ENCODE data around the gene RGS17.
A peak's percentile ranks its signal among the peaks of the same experiment; 100 is the strongest.

The RGS17 gene

DNA sequence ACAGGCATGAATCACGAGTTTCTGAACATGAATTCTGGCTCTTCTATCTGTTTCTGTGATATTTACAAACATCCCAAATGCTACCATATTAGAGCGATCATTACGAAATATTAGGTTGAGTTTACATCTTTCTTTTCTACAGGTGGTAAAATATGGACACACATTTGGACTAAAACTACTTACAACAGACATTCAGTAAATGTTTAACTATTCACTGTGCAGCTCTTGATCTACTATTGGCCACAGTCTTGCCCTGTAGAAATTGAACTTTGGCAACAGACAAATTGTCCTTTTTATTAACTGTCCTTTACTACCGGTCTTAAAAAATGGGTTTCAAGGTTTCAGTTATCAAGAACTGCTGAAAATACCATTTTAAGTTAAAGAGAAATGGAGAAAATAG lies 102.1 kb downstream of the RGS17 start:
- DNase-seq (ENCODE audit: low read depth in 2 of 2): no peak
- TF ChIP-seq CTCF (IDR thresholded peaks at IDR 0.05; ENCODE audit: low read depth, low read length): no peak
- H3K4me3 ChIP-seq (replicated peaks in 1 of 2; ENCODE audit: low read depth in 2 of 2, low read length in 2 of 2): no peak overlapping the region

DNA sequence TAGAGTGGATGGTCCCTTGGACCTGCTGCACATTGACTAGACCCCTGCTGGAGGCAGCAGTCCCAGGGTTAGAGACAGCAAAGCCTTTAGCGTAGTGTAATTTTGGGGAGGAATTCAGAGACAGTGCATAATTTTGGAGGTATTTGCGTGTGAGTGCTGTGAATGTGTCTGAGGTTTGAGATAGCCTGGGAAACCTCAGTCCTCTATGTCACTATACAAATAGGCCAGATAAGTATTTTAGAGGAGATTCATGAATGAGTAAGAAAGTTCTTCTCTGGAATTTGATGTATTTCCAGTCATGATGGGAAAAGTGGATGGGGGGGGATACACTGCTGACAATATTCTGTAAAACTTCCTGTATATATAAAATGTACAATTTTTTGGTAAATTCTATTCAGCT lies 102.8 kb downstream of the RGS17 start:
- TF ChIP-seq CTCF (IDR thresholded peaks at IDR 0.05; ENCODE audit: low read depth, low read length): no peak
- DNase-seq (ENCODE audit: low read depth in 2 of 2): peak in 1 of 2 donors; percentile 61
- H3K4me3 ChIP-seq (replicated peaks in 1 of 2; ENCODE audit: low read depth in 2 of 2, low read length in 2 of 2): no peak overlapping the region

- DNase-seq (ENCODE audit: low read depth in 2 of 2): no peak
- no peak overlapping the region for H3K4me3 ChIP-seq (replicated peaks in 1 of 2; ENCODE audit: low read depth in 2 of 2, low read length in 2 of 2)
- TF ChIP-seq CTCF (IDR thresholded peaks at IDR 0.05; ENCODE audit: low read depth, low read length): no peak
These were observed 103.6 kb downstream of the RGS17 start for GRCh38 chr6:153027480-153027879.

- H3K4me3 ChIP-seq (replicated peaks in 1 of 2; ENCODE audit: low read depth in 2 of 2, low read length in 2 of 2): no peak overlapping the region
- DNase-seq (ENCODE audit: low read depth in 2 of 2): no peak
- TF ChIP-seq CTCF (IDR thresholded peaks at IDR 0.05; ENCODE audit: low read depth, low read length): no peak
These were observed 106.4 kb downstream of the RGS17 start for GRCh38 chr6:153024709-153025017.

- no peak overlapping the region for H3K4me3 ChIP-seq (replicated peaks in 1 of 2; ENCODE audit: low read depth in 2 of 2, low read length in 2 of 2)
- TF ChIP-seq CTCF (IDR thresholded peaks at IDR 0.05; ENCODE audit: low read depth, low read length): peak; percentile 74
- DNase-seq (ENCODE audit: low read depth in 2 of 2): peak; percentile 67 to 76
These were observed 106.9 kb downstream of the RGS17 start for GRCh38 chr6:153023977-153024708.

- TF ChIP-seq CTCF (IDR thresholded peaks at IDR 0.05; ENCODE audit: low read depth, low read length): no peak
- no peak overlapping the region for H3K4me3 ChIP-seq (replicated peaks in 1 of 2; ENCODE audit: low read depth in 2 of 2, low read length in 2 of 2)
- DNase-seq (ENCODE audit: low read depth in 2 of 2): no peak
These were observed 112.7 kb downstream of the RGS17 start for GRCh38 chr6:153018355-153018754.

GRCh38 chr6:153016846-153017245 lies 114.2 kb downstream of the RGS17 start:
- H3K4me3 ChIP-seq (replicated peaks in 1 of 2; ENCODE audit: low read depth in 2 of 2, low read length in 2 of 2): no peak overlapping the region
- TF ChIP-seq CTCF (IDR thresholded peaks at IDR 0.05; ENCODE audit: low read depth, low read length): no peak
- no peak for DNase-seq (ENCODE audit: low read depth in 2 of 2)

Measured in cardiac fibroblast (primary cell).